GM03348 (cell line): ENCODE measurements around the gene KLK5.
"Not testable (repeated sequence)": the region's sequence is repeated elsewhere in the genome, so short reads cannot be mapped to it uniquely, and the experiment has no call there.

Experiments
- DNase-seq: peaks from one replicate; pipeline ENCODE4 v3.0.0; 2012; ENCODE audit warnings: low spot score

The KLK5 gene, protein sequence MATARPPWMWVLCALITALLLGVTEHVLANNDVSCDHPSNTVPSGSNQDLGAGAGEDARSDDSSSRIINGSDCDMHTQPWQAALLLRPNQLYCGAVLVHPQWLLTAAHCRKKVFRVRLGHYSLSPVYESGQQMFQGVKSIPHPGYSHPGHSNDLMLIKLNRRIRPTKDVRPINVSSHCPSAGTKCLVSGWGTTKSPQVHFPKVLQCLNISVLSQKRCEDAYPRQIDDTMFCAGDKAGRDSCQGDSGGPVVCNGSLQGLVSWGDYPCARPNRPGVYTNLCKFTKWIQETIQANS

DNA sequence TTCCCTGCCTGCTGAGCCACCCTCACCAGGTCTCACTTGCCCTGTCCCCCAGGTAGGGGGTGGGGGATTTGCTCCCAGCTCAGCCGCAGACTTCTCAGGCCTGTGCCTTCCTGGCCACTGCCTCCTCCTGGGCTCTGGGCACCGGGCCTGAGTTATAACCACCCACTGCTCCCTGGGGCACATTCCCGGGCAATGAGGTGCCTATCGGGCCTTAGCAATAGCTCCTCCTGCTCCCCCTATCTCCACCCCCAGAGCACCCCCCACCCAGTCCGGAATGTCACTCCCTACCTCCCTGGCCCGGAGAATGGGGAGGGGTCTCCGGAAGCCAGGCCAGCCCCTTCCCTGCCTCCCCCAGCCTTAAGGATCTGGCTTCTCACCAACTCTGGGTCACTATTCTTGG is at the start of gene KLK5:
Gene KLK5, minus strand, starts transcription at position 129 of the 400 bp plus-strand sequence. CDS start 381 bp downstream, outside the sequence.
- DNase-seq = no peak

DNA sequence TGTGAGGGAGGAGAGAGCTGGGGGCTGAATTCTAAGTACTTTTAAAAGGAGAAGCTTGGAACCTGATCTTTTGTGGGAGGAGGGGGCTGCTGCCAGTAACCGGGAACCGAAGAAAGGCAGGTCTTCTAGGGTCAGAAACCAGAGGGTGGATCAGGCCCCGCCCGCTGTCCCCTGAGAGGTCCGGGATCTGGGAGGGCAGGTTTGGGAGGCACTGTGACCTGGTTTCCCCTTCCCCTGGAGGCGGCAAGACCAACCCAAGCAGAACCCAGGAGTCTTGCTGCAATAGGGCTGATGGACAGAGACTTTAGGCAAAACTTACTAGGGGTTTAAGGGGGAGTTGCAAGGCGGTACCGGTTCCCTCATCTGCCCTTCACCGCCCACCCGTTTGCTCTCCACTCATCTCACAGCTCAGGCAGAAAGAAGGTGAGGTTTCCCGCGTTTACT is 49.3 kb upstream of the KLK5 start:
- no peak for DNase-seq

DNA sequence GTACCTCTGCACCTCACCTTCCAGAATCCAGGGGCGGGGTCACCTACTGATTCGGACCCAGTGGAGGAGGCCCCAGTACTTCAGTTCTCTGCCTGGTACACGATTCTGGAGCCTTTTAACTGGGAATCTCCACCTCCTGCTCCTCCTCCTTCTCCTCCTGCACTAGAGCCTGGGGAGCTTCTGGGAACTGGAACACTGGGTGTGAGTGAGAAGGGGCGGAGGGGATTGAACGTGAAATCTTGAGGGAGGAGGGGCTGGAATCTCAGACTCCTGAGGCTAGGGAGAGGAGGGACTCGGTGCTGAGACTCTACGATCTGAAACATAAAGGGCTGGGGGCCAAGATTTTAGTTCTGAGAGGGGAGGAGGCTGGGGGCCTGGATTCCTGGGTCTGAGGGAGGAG is 48.7 kb upstream of the KLK5 start, which contains the start of gene KLK8:
Gene KLK8, minus strand, starts transcription at position 90 of the 400 bp plus-strand sequence. CDS start 437 bp downstream, outside the sequence.
- no peak for DNase-seq

DNA sequence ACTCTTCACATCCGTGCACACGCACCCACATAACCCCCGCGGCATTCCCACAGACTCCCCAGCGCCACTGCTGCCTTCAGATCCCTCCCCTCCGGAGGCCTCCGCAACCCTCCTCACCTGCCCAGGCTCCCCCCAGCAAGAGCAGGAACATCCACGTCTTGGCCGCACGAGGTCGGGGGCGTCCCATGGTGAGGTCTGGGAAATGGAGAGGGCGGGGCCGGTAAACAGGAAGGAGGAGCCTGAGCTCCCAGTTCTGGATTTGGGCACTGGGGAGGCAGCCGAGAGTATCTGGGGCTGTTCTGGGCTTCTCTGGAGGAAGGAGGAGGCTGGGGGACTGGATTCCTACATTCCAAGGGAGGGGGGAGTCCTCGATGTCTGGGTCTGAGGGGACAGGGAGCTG is 48.1 kb upstream of the KLK5 start:
- DNase-seq = no peak

DNA sequence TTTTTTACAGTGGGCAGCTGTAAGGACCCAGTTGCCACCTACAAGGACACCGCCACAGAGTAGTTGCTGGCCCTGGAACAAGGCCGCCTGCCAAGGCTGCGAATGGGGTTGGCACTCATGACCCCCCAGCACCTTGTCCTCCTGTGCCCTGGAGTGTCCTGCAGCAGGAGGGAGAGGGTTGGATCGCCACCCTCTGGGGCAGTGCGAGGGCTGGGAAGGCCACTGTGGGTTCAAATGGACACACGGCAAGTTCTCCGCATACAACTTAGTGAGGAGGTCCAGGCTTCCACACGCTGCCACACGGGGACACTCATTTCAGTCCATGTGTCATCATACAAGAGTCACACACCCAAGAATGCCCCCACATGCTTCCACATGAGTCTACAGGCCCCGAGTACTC is 47.6 kb upstream of the KLK5 start:
- DNase-seq = no peak

DNA sequence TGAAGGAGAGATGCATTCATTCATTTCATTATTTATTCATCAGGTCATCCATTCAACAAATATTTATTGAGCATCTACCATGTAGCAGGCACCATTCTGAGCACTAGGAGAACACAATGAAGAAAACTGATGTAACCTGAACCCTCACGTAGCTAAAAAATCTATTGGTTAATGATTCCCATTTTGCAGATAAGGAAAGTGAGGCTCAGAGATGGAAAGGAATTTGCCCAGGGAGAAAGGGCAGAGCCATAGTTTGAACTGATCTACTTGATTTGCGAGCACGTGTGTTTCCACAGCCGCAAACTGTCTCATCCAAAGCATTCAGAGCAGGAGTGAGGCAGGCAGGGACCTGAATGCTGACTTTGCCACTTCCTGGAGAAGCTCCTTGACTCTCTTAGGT is 45.8 kb upstream of the KLK5 start:
- DNase-seq = no peak

DNA sequence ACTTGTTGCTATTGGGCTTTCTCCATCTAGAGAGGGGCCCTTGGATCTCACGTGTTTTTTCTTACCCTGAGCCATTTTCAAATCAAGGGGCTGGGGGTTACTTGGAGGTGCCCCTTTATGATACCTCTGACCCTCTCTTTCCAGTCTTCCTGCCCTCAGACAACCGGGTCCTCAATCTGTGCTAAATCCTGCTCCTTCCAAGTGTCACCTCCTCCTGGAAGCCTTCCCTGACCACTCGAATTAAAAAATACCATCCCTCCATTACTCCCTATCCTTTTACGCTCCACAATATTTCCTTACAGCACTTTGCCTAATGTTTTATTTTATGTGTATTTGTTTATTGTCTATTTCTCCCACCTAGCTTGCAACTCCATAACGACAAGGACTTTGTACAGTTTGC is 45.2 kb upstream of the KLK5 start:
- no peak for DNase-seq

DNA sequence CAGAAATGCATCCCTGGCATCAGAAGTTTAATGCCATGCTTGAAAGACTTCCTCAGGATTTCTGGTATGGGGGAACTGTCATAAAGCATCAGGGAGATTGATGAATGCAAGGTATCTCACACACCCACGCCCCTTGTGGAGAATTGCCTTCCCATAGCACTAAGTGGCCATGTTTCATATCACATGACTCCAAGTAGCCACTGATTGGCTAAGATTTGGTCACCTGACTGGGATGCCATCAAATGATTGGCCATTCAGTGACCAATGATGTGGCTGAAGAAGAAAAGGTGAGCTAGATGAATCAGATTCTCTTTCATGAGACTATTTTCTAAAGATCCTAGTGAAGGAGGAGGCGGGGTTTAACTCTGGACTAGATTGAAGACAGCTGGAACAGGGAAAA is 41.3 kb upstream of the KLK5 start:
- DNase-seq = no peak

DNA sequence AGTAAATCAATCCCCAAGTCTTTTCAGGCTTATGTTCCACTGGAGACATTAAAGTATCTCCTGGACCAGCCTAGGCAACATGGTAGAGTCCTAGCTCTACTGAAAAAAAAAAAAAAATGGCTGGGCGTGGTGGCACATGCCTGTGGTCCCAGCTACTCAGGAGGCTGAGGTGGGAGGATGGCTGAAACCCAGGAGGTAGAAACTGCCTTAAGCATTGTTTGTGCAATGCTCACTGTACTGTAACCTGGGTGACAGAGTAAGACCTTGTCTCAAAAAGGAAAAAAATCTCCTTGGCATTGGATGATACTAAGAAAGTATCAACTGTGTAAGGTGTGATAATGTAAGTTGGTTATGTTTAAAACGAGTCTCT is 39.8 kb upstream of the KLK5 start:
- DNase-seq = no peak

DNA sequence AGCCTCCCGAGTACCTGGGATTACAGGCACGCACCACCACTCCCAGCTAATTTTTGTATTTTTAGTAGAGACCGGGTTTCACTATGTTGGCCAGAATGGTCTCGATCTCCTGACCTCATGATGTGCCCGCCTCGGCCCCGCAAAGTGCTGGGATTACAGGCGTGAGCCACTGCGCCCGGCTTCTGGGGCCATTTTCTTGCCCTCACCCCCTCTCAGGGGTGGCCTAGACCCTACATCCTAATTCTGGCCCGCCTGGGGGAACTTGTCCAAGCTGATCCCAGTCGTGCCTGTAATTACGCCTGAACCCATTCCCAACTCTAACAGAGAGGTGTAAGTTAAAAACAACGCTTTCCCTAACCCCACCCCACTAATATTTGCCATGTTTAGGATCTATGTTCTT is 31.6 kb upstream of the KLK5 start:
- DNase-seq = not testable (repeated sequence)

DNA sequence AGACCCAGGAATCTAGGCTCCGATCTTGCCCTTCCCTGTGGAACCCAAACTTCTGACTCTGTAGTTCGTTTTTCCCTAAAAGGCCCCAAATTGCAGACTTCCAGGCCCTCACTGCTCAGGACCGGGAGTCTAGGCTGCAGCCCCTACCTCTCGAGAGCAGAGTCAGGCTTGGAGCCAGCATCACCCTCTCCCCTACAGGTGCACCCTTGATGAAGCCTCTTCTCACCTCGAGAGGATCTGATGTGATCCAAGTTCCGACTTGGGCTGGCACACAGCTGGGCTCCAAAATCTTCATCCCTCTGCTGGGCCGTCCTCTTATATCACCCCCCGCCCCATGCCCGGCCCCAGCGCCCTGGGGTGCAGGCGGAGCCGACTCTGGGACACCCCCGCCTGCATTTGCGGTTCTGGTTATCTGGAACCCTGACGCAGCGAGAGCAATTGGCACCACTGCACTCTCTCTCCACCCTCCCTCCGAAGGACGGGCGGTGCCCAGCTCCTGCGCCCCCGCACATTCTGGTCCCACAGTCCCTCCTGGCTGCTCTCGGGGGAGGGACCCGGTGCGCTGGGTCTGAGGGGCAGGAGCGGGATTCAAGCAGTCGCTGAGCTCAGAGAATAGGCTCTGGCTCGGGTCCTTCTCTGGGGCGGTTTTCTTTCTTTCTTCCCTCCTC is 30.9 kb upstream of the KLK5 start, which contains the start of gene KLK7:
Gene KLK7, minus strand, starts transcription at position 293 of the 668 bp plus-strand sequence. CDS start 1,518 bp downstream, outside the sequence.
- no peak for DNase-seq

DNA sequence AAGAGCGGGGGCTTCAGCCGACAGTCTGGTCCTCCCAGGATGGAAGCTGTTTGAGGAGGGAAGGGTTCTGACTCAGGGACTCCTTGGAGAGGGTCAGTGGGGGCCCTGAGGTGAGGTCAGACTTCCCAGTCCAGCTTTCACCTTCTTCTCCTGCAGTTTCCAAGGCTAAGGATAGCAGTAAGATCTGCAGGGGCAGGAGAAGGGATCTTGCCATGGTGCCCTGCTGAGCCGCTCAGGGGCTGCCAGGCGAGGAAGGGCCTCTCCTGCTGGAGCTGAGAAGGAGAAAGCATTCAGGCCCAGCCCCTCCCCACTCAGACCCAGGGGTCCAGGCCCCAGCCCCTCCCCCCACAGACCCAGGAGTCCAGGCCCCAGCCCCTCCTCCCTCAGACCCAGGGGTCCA is 29.3 kb upstream of the KLK5 start:
- DNase-seq = no peak

DNA sequence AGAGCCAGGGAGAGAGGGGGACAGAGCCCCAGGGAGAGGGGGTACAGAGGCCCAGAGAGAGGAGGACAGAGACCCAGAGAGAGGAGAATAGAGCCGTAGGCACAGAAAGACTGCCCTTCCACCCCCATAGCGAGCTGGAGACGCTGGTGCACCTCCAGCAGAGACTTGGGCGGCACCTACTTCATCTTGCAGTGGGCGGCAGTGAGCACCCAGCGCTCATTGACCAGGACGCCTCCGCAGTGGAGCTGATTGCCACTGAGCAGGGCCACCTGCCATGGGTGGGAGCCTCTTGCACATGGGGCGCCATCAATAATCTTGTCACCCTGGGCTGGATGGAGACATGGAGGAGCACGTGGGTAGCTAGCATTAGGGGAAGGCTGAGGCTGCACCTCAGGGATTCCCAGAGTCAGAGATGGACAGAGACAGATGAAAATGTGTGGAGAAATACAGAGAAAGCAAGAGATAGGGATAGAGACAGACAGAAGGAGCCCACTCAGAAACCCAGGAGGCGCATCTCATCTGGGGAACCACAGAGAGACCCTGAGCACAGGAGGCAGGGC is 28.8 kb upstream of the KLK5 start:
- no peak for DNase-seq

DNA sequence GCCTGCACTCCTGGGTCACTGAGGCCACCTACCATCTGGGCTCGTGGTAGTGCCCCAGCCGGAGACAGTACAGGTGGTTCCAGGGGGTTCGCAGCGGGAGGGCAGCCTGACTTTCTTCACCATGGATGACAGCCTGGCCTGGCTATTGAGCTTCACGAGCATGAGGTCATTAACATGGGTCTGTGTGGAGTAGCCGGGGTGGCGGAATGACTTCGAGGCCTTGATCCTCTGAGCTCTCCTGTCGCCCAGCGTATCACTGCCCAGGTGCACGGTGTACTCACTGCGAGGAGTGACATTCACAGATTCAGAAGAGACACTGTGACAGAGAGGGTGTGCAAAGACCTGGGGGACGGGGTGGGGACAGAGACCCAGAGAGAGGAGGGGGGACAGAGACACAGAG is 27.4 kb upstream of the KLK5 start:
- no peak for DNase-seq

DNA sequence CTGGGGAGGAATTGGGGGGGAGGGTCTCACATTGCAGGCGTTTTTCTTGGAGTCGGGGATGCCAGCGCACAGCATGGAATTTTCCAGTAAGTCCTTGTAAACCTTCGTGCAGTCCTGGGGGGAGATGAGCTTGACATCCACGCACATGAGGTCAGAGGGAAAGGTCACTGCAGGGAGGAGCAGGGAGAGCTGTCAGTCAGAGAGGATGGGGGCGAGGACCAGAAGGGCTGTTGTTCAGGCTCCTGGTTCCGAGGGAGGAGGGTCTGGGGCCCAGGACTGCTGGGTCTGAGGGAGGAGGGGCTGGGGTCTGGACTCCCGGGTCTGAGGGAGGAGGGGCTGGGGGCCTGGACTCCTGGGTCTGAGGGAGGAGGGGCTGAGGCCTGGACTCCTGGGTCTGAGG is 26.9 kb upstream of the KLK5 start:
- DNase-seq = no peak

DNA sequence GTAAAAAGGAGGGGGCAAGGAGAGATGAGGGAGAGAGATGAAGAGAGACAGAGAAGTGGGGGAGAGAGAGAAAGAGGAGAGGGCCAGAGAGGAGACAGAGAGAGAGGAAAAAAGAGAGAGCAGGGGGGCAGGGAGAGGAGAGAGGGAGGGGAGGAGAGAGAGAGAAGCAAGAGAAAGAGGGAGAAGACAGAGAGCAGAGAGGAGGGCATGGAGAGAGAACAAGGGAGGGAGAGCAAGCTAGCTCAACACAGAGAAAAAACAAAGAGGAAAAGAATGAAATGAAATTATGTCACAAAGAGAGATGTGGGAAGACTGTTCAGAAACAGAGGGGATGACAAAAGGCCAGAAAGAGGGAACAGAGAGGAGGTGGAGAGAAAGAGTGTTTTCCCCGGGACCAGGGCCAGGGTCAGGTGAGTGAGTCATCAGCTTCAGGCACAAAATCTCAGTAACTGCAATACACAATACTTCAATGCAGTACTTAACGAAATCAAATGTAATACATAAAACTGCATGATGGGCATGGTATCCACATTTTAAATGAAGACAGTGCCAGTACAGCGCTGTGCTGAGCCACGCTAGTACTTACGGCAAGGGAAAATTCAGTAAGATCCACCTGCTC is 26.0 kb upstream of the KLK5 start:
- no peak for DNase-seq

DNA sequence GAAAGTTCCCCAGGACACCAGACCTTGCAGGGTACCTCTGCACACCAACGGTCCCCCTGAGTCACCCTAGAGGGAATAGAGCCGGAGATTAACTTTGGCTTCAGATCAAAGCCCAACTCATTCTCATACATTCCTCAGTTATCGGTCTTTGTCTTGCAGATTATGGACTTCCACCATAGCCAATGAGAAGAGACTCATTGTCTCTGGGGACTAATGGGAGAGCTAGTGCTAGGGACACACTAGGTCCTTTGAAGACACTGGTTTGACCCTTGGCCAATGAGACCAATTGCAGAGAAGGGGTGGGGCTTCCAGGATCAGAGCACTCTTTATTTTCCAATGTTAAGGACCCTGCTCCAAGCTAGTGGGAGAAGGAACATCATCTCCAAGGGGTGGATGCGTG is 24.8 kb upstream of the KLK5 start:
- no peak for DNase-seq

DNA sequence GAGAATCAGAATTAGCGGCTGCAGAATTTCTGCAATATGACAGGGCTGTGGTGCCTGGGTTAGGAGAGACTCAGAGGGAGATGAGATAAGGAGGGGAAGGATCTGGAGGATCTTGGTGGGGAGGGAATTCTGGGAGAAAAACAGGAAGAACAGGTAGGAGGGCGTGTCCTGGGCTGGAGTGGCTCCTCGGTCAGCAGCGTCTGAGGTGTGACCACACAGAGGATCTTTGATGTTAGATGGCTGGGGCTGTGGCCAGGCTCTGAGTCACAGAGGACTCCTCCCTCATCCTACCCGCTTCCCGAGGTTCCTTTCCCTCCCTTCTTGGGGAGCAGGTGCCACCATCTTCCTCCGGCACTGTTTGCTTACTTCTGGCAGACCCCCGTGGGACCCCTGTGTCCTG is 22.9 kb upstream of the KLK5 start:
- no peak for DNase-seq

DNA sequence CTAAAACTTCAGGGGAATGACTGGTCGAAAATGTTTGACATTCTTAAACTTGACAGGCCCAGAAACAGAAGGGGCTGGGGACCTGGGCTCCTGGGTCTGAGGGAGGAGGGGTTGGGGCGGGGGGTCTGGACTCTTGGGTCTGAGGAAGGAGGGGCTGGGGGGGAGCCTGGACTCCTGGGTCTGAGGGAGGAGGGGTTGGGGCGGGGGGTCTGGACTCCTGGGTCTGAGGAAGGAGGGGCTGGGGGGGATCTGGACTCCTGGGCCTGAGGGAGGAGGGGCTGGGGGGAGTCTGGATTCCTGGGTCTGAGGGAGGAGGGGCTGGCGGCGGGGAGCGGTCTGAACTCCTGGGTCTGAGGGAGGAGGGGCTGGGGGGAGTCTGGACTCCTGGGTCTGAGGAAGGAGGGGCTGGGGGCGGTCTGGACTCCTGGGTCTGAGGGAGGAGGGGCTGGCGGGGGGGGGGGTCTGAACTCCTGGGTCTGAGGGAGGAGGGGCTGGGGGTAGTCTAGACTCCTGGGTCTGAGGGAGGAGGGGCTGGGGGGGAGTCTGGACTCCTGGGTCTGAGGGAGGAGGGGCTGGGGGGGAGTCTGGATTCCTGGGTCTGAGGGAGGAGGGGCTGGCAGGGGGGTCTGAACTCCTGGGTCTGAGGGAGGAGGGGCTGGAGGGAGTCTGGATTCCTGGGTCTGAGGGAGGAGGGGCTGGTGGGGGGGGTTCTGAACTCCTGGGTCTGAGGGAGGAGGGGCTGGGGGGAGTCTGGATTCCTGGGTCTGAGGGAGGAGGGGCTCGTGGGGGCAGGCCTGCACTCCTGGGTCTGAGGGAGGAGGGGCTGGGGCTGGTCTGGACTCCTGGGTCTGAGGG is 22.1 kb upstream of the KLK5 start:
- DNase-seq = no peak

DNA sequence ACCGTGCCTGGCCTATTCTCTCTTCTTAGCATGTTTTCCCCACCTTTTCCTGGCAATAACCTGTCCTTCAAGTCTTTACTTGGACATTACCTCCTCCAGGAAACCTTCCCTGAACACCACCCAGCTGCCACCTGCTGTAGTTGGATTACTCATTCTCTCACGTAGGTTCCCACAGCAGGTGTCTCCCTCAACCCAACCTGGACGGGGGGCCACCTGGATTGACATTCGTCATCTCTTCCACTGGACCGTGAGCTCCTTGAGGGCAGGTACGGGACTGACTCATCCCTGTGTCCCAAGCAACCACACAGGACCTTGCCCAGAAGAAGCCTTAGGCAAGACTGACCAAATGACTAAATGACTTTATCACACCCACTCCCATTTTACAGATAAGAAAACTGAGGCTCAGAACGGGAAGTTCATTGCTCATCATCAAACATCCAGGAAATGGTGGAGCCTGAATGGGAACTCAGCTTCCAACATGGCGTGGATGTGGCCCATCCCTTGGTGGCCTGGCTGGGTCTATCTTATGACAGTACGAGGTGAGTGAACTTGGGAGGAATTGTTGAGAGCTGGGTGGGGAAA is 20.0 kb upstream of the KLK5 start:
- no peak for DNase-seq

DNA sequence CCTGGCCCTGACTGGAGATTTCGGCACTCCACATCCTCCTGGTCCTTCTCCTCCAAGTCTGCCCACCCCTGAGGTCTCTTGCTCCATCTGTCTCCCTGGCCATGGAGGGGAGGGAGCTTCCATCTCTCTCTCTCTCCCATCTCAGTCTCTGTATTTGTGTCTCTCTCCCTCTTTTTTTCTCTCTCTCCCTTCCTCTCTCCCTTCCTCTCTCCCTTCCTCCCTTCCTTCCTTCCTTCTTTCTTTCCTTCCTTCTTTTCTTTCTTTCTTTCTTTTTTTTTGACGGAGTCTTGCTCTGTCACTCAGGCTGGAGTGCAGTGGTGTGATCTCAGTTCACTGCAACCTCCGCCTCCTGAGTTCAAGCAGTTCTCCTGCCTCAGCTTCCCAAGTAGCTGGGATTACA is 17.0 kb upstream of the KLK5 start:
- not testable (repeated sequence) for DNase-seq

DNA sequence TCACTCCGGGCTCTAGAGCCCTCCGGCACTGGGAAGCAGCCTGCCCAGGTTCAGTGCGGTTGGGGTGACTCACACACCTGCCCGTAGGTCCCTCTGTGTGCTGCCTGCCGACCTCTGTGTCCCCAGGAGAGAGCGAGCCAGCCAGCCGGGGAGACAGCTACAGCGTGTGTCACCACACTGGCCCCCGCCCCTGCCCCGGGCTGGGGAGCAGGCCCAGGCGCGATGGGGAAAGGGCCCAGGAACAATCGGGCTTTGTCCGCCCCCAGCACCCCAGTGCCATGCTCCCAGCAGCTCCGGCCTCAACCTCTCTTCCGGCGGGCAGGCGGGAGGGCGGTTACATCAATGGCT is 16.5 kb upstream of the KLK5 start, which contains the start of gene KLK6:
Gene KLK6, minus strand, starts transcription at position 179 of the 348 bp plus-strand sequence. CDS start 1,487 bp downstream, outside the sequence.
- DNase-seq = no peak
